HG03469 (cell line): ENCODE measurements around the gene PAWR.
"Not testable (repeated sequence)": the region's sequence is repeated elsewhere in the genome, so short reads cannot be mapped to it uniquely, and the experiment has no call there.

Experiments
- ATAC-seq: cut with Tn5 transposase; IDR thresholded peaks from one replicate; pipeline ENCODE4 v1.9.1; 2021; ENCODE audit warnings: mild to moderate bottlenecking, moderate library complexity, moderate number of reproducible peaks; ENCODE audit not compliant: unreplicated experiment

The PAWR gene

GRCh38 chr12:79553863-79554574, 136.7 kb downstream of the PAWR start:
- ATAC-seq, result no peak

DNA sequence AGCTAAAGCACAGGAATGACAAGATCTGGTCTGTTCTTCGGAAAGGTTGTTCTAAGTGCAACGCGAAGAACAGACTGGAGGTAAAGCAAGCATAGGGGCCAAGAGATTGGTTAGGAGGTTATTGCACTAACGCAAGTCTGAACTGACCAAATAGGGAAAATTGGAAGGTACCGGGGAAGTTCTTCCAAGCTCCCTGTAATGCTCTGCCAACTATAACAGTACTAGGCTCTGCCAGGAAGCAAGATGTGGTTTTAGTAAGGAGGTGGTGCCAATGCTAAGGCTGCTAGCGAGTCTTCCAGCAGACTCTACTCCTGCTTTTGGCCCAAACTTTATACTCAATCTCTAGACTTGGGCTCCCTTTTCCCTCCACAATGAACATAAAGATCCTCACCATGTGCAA, 138.6 kb downstream of the PAWR start:
- ATAC-seq, result no peak

DNA sequence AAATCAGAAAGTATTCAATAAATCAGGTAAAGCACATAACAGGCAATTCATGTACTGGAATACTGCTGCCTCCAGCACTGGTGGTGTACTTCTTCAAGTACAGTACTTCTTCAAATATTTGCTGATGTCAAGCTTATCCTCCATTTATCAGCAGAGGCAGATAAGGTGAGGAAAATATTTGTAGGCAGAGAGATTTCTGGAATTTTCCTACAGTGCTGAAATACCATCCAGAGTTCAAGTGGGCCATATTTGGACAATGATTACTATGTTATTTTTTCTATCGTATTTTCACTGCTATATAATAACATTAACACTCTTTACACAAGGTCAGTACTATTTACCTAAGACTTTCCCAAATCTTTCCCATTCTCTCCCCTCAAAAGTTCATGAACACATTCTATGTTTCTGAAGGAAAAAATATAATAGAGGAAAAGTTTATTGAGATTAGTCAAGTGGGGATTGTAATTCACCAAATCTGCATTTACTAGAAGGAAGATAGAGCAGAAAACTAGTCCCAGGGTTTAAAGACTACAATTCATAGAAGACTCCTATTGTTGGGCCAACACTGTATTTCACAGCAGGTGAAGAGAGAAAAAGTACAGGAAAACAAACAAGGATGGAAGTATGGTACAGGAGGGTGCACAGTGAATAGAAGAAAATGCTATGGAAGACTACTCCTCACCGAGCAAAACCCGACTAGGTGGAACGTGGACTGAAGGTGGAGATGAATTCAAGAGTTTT, 141.1 kb downstream of the PAWR start:
- no peak for ATAC-seq

DNA sequence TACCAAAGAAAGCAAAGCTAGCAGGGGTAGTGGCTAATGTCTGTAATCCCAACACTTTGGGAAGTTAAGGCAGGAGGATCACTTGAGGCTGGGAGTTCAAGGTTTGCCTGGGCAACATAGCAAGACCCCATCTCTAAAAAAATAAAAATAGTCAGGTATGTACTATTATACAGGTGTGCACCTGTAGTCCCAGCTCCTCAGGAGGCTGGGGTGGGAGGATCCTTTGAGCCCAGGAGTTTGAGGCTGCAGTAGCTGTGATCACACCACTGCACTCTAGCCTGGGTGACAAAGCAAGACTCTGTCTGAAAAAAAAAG, 142.2 kb downstream of the PAWR start:
- ATAC-seq, result no peak

DNA sequence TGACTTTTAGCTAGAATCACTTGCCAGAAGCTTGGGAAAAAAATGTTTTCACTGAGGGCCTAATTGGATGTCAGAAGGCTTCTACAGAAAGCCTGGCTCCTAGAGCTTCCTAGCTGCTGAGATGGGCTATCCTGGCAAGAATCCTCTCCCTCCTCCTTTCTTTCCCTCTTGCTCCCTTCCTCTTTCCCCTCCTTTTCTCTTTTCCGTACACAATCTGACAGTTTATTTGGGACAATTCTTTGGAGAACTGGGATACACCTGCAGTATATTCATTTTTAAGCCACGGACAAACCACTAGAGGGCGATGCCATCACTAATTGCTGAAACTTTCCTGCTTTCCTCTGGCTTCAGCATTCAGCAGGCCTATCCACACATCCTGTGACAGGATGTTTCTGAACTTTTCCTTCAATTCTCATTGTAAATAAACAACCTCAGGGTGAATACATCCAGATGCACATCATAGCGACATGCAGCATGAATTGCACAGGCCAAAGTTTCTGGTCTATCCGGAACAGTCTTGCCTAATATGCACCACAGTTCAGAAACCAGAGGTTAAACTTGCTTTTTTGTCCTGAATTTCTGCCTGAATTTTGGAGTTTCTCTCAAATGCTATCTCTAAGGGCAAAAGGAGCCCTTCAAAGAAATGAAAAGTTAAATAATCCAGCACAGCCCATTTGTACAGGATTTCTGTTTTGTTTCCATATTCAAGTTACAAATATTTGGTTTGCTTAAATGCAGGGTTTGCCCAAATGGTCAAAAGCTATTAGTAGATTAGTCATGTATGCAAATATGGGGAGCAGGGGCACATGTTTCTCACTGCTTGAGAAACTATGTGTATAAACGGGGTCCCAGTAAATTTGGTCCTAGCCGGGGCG, 142.8 kb downstream of the PAWR start:
- ATAC-seq, result no peak

GRCh38 chr12:79547044-79547734, 143.6 kb downstream of the PAWR start:
- no peak for ATAC-seq

GRCh38 chr12:79546466-79547043, 144.2 kb downstream of the PAWR start:
- ATAC-seq, result no peak

- not testable (repeated sequence) for ATAC-seq
Observed at GRCh38 chr12:79544439-79544838, 146.3 kb downstream of the PAWR start.

DNA sequence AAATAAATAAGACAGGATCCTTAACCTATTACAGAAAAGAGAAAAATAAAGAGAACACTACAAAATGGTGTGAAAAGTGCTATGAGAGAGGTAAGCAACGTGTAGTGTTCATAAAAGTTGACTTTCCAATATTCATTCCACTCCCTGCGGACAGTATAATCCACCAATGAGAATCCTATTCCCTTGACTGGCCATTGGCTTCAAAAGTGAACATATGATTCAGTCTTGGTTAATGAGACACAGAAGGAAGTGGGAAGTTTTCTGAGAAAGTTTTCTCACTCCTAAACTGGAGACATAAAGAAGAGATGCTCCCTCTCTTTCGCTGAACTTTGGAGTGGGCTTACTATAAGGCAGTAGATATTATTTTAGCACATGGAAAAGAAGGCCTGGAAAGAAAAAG, 153.1 kb downstream of the PAWR start:
- ATAC-seq, result no peak

DNA sequence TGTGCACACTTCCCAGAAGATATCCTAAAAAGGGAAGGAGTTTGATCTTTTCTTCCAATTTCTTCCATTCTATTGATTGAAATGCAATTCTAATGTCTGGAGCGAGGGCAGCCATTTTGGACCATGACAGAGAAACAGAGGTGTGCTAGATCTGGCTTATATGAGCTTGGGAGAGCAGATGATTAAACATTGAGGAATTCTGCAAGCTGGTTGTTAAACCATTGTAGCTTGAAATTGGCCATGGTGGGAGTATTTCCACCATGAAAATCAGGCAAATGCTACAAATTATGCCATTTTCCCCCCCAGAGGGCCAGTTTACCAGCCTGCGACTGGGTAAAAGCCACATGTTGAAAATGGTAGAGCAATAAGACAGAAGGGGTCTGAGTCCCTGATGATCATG, 155.0 kb downstream of the PAWR start:
- ATAC-seq, result no peak
